ENCODE data around the gene PPP6R2.
A peak's percentile ranks its signal among the peaks of the same experiment; 100 is the strongest.

The PPP6R2 gene

GRCh38 chr22:50471197-50471847 is 128.2 kb downstream of the PPP6R2 start:
- Mint-ChIP-seq H3K27me3 (no peaks in the 10 kb centered on the region), H3K4me3 (peak overlapping the region; percentile 64), H3K27ac (peak overlapping the region; percentile 93), H3K36me3 (ENCODE audit: low read depth) (peaks cover 9% of the 10 kb centered on the region), H3K9me3 (no peaks in the 10 kb centered on the region), H3K4me1 (peaks cover 70% of the 10 kb centered on the region)
- no peak for ATAC-seq
- DNase-seq, result no peak

GRCh38 chr22:50471962-50472361 is 128.8 kb downstream of the PPP6R2 start:
- Mint-ChIP-seq H3K27ac (peak overlapping the region; percentile 56), H3K36me3 (ENCODE audit: low read depth) (peaks cover 3% of the 10 kb centered on the region), H3K9me3 (no peaks in the 10 kb centered on the region), H3K4me1 (peaks cover 66% of the 10 kb centered on the region), H3K27me3 (no peaks in the 10 kb centered on the region), H3K4me3 (peak overlapping the region; percentile 29)
- no peak for ATAC-seq
- DNase-seq, result no peak

DNA sequence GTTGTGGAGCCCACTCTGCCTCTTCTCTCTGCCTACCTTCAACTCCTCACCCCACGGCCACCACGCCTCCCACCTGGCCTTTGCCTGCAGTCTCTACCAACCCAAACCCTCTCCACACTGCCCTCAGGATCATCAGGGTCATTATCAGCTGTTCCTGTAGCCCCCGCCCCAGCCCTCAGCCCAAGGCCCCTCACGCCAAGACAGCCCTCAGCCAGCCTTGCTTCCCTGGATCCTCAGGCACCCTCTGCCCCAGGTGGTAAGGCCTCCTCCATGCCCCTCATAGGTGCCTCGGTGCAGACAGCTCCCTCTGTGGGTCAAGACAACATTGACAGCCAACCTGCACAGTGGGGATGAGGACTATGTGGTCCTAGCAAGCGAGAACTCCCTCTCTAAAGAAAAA is 130.0 kb downstream of the PPP6R2 start:
- peak; percentile 31 for ATAC-seq
- DNase-seq, result peak; percentile 52
- peak overlapping the region; percentile 94 for H3K4me3 Mint-ChIP-seq
- peak overlapping the region; percentile 91 for H3K27ac Mint-ChIP-seq
- H3K36me3 Mint-ChIP-seq (ENCODE audit: low read depth), result peaks cover 3% of the 10 kb centered on the region
- peaks cover 64% of the 10 kb centered on the region for H3K4me1 Mint-ChIP-seq
- H3K27me3 Mint-ChIP-seq, result no peaks in the 10 kb centered on the region
- no peaks in the 10 kb centered on the region for H3K9me3 Mint-ChIP-seq

DNA sequence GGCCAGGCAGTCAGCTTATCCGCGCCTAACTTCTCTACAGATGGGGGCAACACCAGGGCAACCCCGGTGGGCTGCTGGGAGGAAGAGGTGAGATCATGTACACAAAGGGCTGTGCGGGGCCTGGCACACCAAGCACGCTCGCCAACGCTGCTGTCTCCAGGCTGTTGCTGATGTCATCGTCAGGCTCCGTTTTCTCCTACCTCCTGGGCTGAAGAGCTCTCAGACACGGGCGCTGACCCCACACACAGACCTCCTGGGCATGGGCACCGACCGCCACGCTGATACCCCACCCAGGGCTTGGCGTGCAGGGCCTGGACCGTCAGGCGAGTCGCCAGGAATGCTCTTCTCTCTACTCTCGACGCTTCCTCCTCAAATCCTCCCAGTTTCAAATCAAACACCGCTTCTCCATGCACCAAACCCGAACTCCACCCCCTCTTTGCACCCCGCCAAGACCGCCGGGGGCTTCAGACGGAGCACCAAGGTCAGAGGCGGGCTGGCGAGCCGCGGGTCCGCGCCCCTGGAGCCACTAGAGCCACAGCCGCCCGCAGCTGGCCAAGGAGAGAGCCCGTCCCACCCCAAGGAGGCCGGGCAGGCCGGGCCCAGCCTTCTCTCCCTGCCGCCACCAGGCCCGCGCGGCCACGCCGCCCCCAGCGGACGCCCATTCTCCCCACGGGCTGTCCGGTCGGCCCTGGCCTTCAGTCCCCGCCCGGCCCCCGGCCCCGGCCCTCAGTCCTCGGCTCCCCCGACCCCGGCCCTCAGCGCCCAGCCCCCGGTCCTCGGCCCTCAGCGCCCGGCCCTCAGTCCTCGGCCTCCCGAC is 130.9 kb downstream of the PPP6R2 start:
- Mint-ChIP-seq H3K36me3 (ENCODE audit: low read depth) (no peaks in the 10 kb centered on the region), H3K27me3 (no peaks in the 10 kb centered on the region), H3K4me1 (peaks cover 54% of the 10 kb centered on the region), H3K27ac (peak overlapping the region; percentile 91), H3K4me3 (peak overlapping the region; percentile 94), H3K9me3 (no peaks in the 10 kb centered on the region)
- ATAC-seq (no peak), DNase-seq (peak; percentile 59)

GRCh38 chr22:50474710-50475651 is 131.9 kb downstream of the PPP6R2 start, which contains the start of gene SBF1:
SBF1 (minus strand) TSS chr22:50475035; CDS start chr22:50474840, 195 bp downstream.
- Mint-ChIP-seq H3K9me3 (no peaks in the 10 kb centered on the region), H3K36me3 (ENCODE audit: low read depth) (no peaks in the 10 kb centered on the region), H3K27ac (peak within 1 kb of the TSS; percentile 91), H3K4me3 (peak within 1 kb of the TSS; percentile 94), H3K27me3 (peaks cover 3% of the 10 kb centered on the region), H3K4me1 (peaks cover 45% of the 10 kb centered on the region)
- DNase-seq (peak; percentile 93), ATAC-seq (peak; percentile 60)

- Mint-ChIP-seq H3K4me3 (peak overlapping the region; percentile 69), H3K36me3 (ENCODE audit: low read depth) (no peaks in the 10 kb centered on the region), H3K27me3 (peaks cover 7% of the 10 kb centered on the region), H3K4me1 (peaks cover 42% of the 10 kb centered on the region), H3K9me3 (no peaks in the 10 kb centered on the region), H3K27ac (peak overlapping the region; percentile 46)
- ATAC-seq (no peak), DNase-seq (no peak)
Measured at GRCh38 chr22:50475652-50476002, 132.5 kb downstream of the PPP6R2 start.

DNA sequence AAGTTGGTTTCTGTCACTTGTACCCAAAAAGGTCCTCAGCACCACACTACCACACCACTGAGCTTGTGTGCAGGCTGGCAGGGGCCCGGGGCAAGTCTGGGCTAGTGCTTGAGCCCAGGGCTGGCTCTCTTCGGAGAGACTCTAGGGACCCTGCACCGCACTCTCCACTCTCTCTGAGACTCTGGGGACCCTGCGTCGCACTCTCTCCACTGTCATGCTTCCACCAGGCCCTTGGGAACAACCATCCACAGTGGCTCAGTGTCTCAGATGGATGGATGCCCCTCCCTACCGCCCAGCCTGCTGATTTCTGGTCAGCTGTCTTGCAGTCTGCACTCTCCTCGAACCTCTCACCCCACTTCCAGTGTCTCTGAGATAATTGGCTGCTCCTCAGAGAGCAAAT is 133.7 kb downstream of the PPP6R2 start:
- DNase-seq (no peak), ATAC-seq (no peak)
- Mint-ChIP-seq H3K9me3 (no peaks in the 10 kb centered on the region), H3K36me3 (ENCODE audit: low read depth) (no peaks in the 10 kb centered on the region), H3K4me1 (peaks cover 29% of the 10 kb centered on the region), H3K4me3 (peak overlapping the region; percentile 45), H3K27ac (no peak overlapping the region), H3K27me3 (peaks cover 7% of the 10 kb centered on the region)

DNA sequence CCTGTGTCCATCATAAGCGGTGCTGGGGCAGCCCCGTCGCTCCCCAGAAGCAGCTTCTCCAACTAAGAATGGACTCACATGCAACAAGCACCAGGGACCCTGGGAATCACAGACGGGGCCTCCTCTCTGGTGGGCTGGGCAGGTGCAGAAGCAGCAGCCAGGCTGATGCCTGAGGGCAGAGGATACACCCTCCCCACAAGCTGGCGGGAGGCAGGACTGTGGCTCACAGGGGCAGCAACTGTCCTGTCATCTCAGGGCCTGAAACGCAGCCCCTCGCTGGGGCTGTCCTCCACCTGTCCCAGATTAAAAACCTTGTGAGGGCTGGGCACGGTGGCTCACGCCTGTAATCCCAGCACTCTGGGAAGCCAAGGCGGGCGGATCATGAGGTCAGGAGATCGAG is 134.8 kb downstream of the PPP6R2 start:
- Mint-ChIP-seq H3K4me3 (no peak overlapping the region), H3K36me3 (ENCODE audit: low read depth) (no peaks in the 10 kb centered on the region), H3K27me3 (peaks cover 7% of the 10 kb centered on the region), H3K4me1 (peaks cover 19% of the 10 kb centered on the region), H3K27ac (no peak overlapping the region), H3K9me3 (no peaks in the 10 kb centered on the region)
- no peak for ATAC-seq
- DNase-seq, result no peak

GRCh38 chr22:50479721-50480120 is 136.6 kb downstream of the PPP6R2 start:
- H3K4me3 Mint-ChIP-seq, result peak overlapping the region; percentile 67
- H3K9me3 Mint-ChIP-seq, result no peaks in the 10 kb centered on the region
- DNase-seq (no peak), ATAC-seq (no peak)
- H3K4me1 Mint-ChIP-seq, result peaks cover 6% of the 10 kb centered on the region
- H3K27me3 Mint-ChIP-seq, result peaks cover 7% of the 10 kb centered on the region
- H3K36me3 Mint-ChIP-seq (ENCODE audit: low read depth), result no peaks in the 10 kb centered on the region
- no peak overlapping the region for H3K27ac Mint-ChIP-seq

DNA sequence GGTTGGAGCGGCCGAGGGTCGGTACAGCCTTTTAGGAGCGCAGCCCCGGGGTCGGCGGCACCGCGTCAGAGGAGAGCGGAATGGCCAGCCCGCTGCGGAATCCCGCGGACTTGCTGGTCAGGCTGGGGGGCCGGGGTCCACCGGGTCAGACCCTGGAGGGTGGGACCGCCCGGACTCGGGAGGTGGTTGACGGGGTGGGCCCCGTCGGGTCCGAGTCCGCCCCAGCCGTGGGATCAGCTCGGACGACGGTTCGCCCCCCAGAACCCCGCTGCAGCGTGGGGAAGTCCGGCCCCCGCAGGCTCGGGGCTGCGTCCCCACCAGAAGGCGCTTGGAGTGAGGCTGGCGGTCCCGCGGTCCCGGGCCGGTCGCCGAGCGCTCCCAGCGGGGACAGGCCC is 137.9 kb downstream of the PPP6R2 start:
- DNase-seq (no peak), ATAC-seq (no peak)
- peaks cover 5% of the 10 kb centered on the region for H3K4me1 Mint-ChIP-seq
- H3K27me3 Mint-ChIP-seq, result peaks cover 7% of the 10 kb centered on the region
- H3K36me3 Mint-ChIP-seq (ENCODE audit: low read depth), result no peaks in the 10 kb centered on the region
- H3K27ac Mint-ChIP-seq, result no peak overlapping the region
- H3K4me3 Mint-ChIP-seq, result peak overlapping the region; percentile 67
- H3K9me3 Mint-ChIP-seq, result no peaks in the 10 kb centered on the region

DNA sequence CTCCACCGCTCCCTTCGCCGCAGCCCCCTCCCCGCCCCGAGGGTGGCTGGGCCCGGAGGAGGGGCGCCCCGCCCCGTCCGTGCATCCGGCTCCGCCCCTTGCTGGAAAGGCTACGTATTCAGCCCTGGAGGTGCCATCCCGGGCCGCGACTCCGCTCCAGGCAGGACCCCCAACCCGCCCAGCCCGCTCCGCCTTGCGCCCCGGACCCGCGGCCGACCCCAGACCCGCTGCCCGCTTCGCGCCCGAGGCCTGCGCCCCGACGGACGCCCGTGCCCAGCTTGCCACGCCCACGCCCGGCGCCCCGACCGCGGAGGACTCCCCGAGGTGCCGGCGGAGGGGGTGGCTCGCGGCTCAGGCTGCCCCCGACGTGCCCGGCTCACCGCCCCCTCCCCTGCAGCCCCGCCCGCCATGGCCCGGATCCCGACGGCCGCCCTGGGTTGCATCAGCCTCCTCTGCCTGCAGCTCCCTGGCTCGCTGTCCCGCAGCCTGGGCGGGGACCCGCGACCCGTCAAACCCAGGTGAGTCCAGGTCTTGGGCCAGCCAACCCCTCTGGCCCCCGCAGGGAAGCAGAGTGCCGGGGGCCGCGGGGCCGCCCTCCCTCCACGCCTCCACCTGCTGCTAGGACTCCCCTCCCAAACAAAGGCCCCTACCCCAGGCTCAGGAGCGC is 138.4 kb downstream of the PPP6R2 start, which contains the start of gene ADM2:
Gene ADM2, plus strand, starts transcription at position 104 of the 667 bp plus-strand sequence. Its CDS starts 305 bp downstream, at position 409.
- peaks cover 5% of the 10 kb centered on the region for H3K4me1 Mint-ChIP-seq
- ATAC-seq (peak; percentile 65), DNase-seq (peak; percentile 75)
- H3K27ac Mint-ChIP-seq, result no peak within 1 kb of the TSS
- H3K27me3 Mint-ChIP-seq, result peaks cover 9% of the 10 kb centered on the region
- H3K4me3 Mint-ChIP-seq, result peak within 1 kb of the TSS; percentile 75
- no peaks in the 10 kb centered on the region for H3K36me3 Mint-ChIP-seq (ENCODE audit: low read depth)
- H3K9me3 Mint-ChIP-seq, result no peaks in the 10 kb centered on the region

GRCh38 chr22:50482107-50483074 is 139.3 kb downstream of the PPP6R2 start:
- Mint-ChIP-seq H3K4me3 (peak overlapping the region; percentile 75), H3K9me3 (no peaks in the 10 kb centered on the region), H3K27me3 (peaks cover 9% of the 10 kb centered on the region), H3K4me1 (peaks cover 5% of the 10 kb centered on the region), H3K36me3 (ENCODE audit: low read depth) (no peaks in the 10 kb centered on the region), H3K27ac (no peak overlapping the region)
- no peak for DNase-seq
- ATAC-seq, result peak; percentile 7

DNA sequence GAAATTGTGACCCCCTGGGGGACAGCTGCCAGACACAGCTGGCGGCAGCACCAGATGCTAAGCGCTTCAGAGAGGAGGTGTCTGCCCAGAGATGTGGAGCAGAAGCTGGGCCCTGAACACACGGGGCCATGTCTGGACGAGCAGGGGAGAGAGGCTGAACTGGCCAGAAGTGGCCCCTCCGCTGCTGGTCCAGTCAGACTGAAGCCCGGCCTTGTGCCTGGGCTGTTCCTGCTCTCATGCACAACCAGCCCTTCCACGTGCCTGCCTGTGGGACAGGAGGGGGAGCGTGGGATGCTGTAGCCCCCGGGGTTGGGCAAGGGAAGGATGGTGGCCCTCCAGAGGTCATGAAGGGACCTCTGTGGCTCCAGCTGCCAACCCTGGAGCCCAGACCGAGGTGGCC is 140.0 kb downstream of the PPP6R2 start:
- H3K27ac Mint-ChIP-seq, result no peak overlapping the region
- H3K9me3 Mint-ChIP-seq, result no peaks in the 10 kb centered on the region
- H3K4me1 Mint-ChIP-seq, result peaks cover 5% of the 10 kb centered on the region
- no peaks in the 10 kb centered on the region for H3K36me3 Mint-ChIP-seq (ENCODE audit: low read depth)
- H3K4me3 Mint-ChIP-seq, result peak overlapping the region; percentile 24
- H3K27me3 Mint-ChIP-seq, result peaks cover 9% of the 10 kb centered on the region
- no peak for DNase-seq
- ATAC-seq, result no peak
